ENCODE data around the gene PRCC.

Gene PRCC

DNA sequence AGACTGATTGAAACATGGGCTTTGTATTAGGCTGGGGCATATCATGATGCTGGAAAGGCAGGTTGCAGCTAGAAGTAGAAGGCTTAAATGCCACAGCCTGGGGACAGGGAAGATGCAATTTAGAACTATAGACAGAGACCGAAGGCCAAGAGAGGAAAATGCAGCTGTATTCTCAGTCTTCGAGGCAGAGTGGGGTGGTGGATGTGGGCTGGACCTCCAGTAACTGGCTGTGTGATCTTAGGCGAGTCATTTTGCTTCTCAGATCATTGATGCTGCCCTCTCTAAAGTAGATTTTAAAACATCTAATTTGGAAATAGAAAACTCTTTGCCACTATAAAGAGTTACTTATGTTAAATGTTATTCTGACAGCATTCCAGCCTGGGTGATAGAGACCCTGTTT is 67.0 kb downstream of the PRCC start:
- Histone ChIP-seq H3K9ac (ENCODE audit: low read depth, low read length) (no peak overlapping the region), H3K36me3 (ENCODE audit: control insufficient read depth, insufficient read depth, low read length) (no peaks in the 10 kb centered on the region), H3K4me1 (ENCODE audit: control insufficient read depth, insufficient read depth, low read length) (no peaks in the 10 kb centered on the region), H3K4me3 (ENCODE audit: low read depth, low read length) (no peak overlapping the region), H3K9me3 (ENCODE audit: control insufficient read depth, insufficient read depth, low read length) (no peaks in the 10 kb centered on the region), H3K27me3 (ENCODE audit: control insufficient read depth, insufficient read depth, low read length) (peaks cover 51% of the 10 kb centered on the region)

DNA sequence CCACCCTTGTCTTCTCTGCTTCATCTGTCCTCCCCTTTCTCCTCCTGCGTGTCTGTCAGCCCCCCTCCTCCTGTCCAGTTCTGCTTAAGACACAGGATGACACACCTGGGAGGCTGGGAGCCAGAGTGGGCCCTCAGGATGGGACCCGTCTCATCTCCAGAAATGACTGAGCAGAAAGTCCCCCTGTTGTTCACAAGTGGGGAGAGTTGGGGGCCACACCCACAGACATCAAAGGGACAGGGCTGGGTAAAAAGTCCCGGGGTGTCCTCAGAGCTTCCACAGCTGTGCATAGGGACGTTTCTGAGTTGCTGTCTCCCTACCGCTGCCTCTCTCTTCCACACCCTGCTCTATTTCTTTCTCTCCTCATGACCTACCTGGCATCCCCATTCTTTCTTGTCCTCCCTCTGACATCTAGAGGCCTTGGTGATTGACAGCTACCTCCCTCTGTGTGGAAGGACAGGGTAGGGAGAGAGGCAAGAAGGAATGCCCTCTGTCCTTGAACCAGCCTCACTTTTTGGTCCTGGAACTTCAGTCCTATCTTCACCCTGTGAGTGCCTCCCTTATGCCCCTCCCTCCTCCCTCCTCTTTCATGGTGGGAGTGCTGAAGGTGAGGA is 68.8 kb downstream of the PRCC start:
- H3K9ac ChIP-seq (ENCODE audit: low read depth, low read length) = no peak overlapping the region
- no peaks in the 10 kb centered on the region for H3K36me3 ChIP-seq (ENCODE audit: control insufficient read depth, insufficient read depth, low read length)
- H3K9me3 ChIP-seq (ENCODE audit: control insufficient read depth, insufficient read depth, low read length) = no peaks in the 10 kb centered on the region
- no peaks in the 10 kb centered on the region for H3K4me1 ChIP-seq (ENCODE audit: control insufficient read depth, insufficient read depth, low read length)
- H3K27me3 ChIP-seq (ENCODE audit: control insufficient read depth, insufficient read depth, low read length) = peaks cover 51% of the 10 kb centered on the region
- no peak overlapping the region for H3K4me3 ChIP-seq (ENCODE audit: low read depth, low read length)

DNA sequence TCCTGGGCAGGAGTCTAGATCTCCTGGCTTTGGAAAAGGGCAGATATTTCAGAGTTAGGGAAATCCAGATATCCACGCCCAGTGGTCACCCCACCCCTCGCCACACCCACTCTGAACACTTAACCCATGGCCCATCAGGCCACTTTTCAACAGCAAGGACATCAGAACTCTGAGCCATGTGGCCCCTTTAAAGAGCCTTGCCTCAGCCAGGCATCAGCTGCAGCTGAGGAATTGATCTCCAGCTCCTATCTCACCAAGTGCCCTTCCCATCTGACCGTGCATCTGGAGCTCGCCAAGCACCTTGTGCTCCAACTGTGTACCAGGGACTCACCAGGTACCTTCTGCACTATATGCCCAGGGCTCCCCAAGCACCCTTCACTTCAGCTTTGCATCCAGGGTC is 69.6 kb downstream of the PRCC start:
- Histone ChIP-seq H3K9ac (ENCODE audit: low read depth, low read length) (no peak overlapping the region), H3K4me1 (ENCODE audit: control insufficient read depth, insufficient read depth, low read length) (no peaks in the 10 kb centered on the region)

DNA sequence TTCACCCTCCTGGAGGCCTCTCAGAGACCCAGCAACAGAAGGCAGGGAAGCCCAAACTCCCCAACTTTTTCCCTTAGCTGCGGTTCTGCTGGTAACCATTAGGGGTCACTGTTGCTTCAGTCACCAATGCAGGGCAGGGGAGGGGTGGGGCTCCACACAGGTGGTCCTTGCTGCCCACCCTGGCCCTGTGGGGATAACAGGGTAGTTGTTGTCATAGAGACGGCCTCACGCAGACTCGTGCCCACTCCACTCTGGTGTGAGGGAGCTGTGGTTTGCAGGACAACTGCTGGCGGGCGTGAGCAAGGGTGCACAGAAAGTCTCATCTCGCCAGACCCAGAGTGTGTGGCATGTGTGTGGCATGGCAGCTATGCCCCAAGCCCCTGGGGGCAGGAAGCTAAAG is 71.6 kb downstream of the PRCC start:
- Histone ChIP-seq H3K4me3 (ENCODE audit: low read depth, low read length) (no peak overlapping the region), H3K9me3 (ENCODE audit: control insufficient read depth, insufficient read depth, low read length) (no peaks in the 10 kb centered on the region), H3K36me3 (ENCODE audit: control insufficient read depth, insufficient read depth, low read length) (no peaks in the 10 kb centered on the region), H3K4me1 (ENCODE audit: control insufficient read depth, insufficient read depth, low read length) (no peaks in the 10 kb centered on the region), H3K27me3 (ENCODE audit: control insufficient read depth, insufficient read depth, low read length) (peaks cover 65% of the 10 kb centered on the region), H3K9ac (ENCODE audit: low read depth, low read length) (no peak overlapping the region)

More for the DNA sequence above, 69.6 kb downstream of the PRCC start:
- Histone ChIP-seq H3K27me3 (ENCODE audit: control insufficient read depth, insufficient read depth, low read length) (peaks cover 53% of the 10 kb centered on the region), H3K36me3 (ENCODE audit: control insufficient read depth, insufficient read depth, low read length) (no peaks in the 10 kb centered on the region), H3K4me3 (ENCODE audit: low read depth, low read length) (no peak overlapping the region), H3K9me3 (ENCODE audit: control insufficient read depth, insufficient read depth, low read length) (no peaks in the 10 kb centered on the region)

DNA sequence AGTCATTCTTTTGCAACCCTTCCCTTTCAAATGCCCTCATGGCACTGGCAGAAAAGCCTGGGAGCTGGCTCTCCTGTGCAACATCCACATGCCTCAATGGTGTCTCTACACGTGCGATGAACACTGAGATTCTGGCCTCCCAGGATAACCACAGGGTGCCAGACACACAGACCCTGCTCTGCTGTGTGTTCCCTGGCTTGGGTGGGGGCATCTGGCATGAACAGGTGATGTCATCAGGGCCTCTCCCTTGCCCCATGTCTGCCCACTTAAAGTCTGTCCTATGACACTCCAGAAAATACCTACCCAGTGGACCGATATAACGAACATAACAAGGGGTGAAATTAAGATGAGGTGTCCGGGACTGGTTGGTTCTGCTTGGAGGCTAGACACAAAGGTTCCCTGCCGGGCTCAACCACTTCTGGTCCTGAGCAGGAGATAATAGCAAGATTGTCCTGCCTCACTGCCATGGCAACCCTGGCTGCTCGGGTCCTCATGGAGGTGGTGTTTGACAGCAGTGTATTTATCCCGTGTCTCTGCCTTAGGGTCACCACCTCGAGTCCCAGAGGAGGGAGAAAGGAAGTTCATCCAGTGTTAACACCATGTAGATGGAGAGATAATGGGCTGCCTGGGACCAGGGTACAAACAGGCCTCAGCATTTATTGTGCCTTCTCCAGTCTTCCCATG is 72.2 kb downstream of the PRCC start:
- no peaks in the 10 kb centered on the region for H3K36me3 ChIP-seq (ENCODE audit: control insufficient read depth, insufficient read depth, low read length)
- H3K9ac ChIP-seq (ENCODE audit: low read depth, low read length) = no peak overlapping the region
- H3K27me3 ChIP-seq (ENCODE audit: control insufficient read depth, insufficient read depth, low read length) = peaks cover 71% of the 10 kb centered on the region
- H3K9me3 ChIP-seq (ENCODE audit: control insufficient read depth, insufficient read depth, low read length) = no peaks in the 10 kb centered on the region
- H3K4me1 ChIP-seq (ENCODE audit: control insufficient read depth, insufficient read depth, low read length) = no peaks in the 10 kb centered on the region
- no peak overlapping the region for H3K4me3 ChIP-seq (ENCODE audit: low read depth, low read length)

DNA sequence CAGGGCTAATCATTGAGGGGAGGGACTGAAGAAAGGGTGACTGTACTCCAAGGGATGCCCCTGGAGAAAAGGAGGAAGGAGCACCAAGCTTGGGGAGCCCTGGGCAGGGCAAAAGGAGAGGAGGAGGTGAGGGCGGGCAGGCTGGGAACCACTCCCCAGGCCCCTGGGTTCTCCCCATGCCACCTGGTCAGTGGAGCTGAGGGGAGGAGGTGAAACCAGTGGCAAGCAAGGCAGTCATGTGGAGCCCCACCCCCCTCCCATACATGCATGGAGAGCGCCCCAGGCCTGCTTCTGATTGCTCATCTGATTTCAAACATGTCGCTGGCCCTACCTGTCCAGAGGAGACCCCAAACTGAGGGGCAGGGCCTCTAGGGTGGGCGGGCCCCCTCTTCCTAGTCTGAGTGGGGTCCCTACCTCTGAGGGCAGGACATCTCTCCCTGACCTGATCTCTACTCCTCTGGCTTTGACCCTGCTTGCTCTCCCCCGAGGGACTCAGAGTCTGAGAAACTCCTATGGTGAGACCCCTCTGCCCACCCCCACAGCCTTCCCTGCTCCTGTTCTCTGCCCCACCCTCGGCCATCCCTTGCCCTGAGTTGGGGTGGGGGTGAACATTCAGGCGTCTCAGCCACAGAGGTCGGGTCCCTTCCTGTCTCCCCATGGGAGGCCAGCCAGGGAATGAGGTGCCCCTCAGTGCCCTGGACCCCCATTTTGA is 73.0 kb downstream of the PRCC start:
- Histone ChIP-seq H3K9me3 (ENCODE audit: control insufficient read depth, insufficient read depth, low read length) (no peaks in the 10 kb centered on the region), H3K36me3 (ENCODE audit: control insufficient read depth, insufficient read depth, low read length) (no peaks in the 10 kb centered on the region), H3K9ac (ENCODE audit: low read depth, low read length) (no peak overlapping the region), H3K27me3 (ENCODE audit: control insufficient read depth, insufficient read depth, low read length) (peaks cover 73% of the 10 kb centered on the region), H3K4me1 (ENCODE audit: control insufficient read depth, insufficient read depth, low read length) (peaks cover 2% of the 10 kb centered on the region), H3K4me3 (ENCODE audit: low read depth, low read length) (no peak overlapping the region)

DNA sequence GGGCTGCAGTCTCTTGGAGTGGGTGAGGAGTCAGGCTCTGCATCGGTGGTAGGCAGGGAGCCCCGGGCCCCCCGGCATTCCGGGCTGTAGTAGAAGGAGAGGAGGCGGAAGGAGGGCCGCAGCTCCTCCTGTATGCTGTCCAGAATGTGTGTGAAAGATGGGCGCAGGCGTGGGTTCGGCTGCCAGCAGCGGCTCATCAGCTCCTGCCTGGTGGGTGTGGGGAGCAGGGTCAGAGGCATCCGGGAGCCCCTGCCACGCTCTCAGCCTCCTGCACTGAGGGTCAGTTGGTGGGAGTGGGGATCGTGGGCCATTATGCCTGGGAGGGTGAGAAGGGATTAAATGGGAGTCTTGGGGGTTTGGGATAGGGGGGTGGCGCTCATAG is 73.6 kb downstream of the PRCC start:
- H3K9ac ChIP-seq (ENCODE audit: low read depth, low read length) = no peak overlapping the region
- no peaks in the 10 kb centered on the region for H3K36me3 ChIP-seq (ENCODE audit: control insufficient read depth, insufficient read depth, low read length)
- H3K27me3 ChIP-seq (ENCODE audit: control insufficient read depth, insufficient read depth, low read length) = peaks cover 75% of the 10 kb centered on the region
- H3K4me3 ChIP-seq (ENCODE audit: low read depth, low read length) = no peak overlapping the region
- no peaks in the 10 kb centered on the region for H3K9me3 ChIP-seq (ENCODE audit: control insufficient read depth, insufficient read depth, low read length)
- H3K4me1 ChIP-seq (ENCODE audit: control insufficient read depth, insufficient read depth, low read length) = peaks cover 2% of the 10 kb centered on the region

DNA sequence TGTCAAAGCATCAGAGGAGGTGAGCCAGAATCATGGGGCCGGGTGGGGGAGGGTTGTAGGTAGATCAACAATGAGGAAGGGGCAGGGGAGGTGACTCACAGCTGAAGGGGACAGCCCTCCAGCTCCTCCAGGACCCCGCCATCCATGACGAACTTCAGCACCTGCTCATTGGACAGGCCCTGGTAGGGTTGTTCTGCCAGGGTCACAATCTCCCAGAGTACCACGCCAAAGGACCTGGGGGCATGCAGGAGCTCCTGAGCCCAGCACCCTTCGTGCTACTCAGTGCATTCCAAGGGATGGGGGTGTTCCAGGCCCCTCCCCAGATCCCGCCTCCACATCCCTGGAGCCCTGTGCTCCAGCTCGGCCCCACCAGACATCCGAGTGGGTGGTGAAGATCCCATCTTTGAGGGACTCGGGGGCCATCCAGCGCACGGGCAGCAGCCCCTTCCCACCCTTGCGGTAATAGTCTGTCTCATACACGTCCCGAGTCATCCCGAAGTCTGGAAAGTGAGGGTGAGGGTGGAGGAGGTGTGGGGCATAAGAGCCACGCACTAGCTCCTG is 74.0 kb downstream of the PRCC start:
- no peak overlapping the region for H3K9ac ChIP-seq (ENCODE audit: low read depth, low read length)
- peaks cover 2% of the 10 kb centered on the region for H3K4me1 ChIP-seq (ENCODE audit: control insufficient read depth, insufficient read depth, low read length)
- peaks cover 78% of the 10 kb centered on the region for H3K27me3 ChIP-seq (ENCODE audit: control insufficient read depth, insufficient read depth, low read length)
- no peak overlapping the region for H3K4me3 ChIP-seq (ENCODE audit: low read depth, low read length)
- H3K36me3 ChIP-seq (ENCODE audit: control insufficient read depth, insufficient read depth, low read length) = no peaks in the 10 kb centered on the region
- H3K9me3 ChIP-seq (ENCODE audit: control insufficient read depth, insufficient read depth, low read length) = no peaks in the 10 kb centered on the region

DNA sequence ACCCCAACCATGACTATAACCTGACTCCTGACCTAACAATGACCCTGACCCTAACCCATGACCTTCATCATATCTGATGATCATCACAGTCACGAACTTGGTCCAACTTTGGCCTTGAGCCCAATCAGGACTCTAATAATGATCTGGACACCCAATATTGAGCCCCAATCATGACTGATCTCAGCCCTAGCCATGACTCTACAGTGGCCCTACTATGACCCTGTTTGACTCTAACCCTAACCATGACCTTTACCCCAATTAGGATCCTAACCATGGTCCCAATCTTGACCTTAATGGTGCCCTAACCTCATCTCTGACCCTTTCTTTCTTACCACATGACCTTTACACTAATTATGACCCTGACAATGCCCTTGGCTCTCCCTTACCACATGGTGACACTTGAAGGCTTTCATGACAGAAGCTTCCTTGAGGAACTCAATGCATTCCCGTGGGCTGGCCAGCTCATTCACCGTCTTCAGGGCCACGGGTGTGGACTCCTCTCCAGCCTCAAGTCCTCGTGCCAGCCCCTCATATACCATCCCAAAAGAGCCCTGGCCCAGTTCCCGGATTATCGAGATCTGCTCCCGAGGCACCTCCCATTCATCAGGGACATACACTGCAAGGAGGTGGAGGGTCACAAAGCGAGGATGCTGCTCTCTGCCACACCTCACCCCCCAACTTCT is 75.4 kb downstream of the PRCC start:
- Histone ChIP-seq H3K27me3 (ENCODE audit: control insufficient read depth, insufficient read depth, low read length) (peaks cover 81% of the 10 kb centered on the region), H3K9me3 (ENCODE audit: control insufficient read depth, insufficient read depth, low read length) (no peaks in the 10 kb centered on the region), H3K9ac (ENCODE audit: low read depth, low read length) (no peak overlapping the region)

DNA sequence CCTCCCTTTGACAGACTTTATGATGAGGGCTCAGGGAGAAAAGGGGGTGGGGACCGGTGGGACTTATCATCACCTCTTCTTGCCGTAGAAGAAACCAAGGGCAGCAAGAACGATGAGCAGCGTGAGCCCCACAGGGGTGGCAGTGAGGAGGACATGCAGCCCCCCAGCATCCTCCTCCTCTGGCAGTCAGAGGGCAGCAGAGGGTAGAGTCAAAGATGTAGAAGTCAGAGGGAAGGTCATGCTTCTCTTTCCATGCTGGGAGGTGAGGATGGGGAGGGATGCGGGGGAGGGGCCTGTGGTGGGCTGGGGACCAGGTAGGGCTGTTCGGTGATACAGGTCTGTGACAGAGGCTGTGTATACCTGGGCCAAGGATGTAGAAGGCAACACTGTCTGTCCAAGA is 76.8 kb downstream of the PRCC start:
- Histone ChIP-seq H3K36me3 (ENCODE audit: control insufficient read depth, insufficient read depth, low read length) (no peaks in the 10 kb centered on the region), H3K4me1 (ENCODE audit: control insufficient read depth, insufficient read depth, low read length) (peaks cover 6% of the 10 kb centered on the region), H3K4me3 (ENCODE audit: low read depth, low read length) (peak overlapping the region; percentile 64), H3K27me3 (ENCODE audit: control insufficient read depth, insufficient read depth, low read length) (peaks cover 84% of the 10 kb centered on the region), H3K9me3 (ENCODE audit: control insufficient read depth, insufficient read depth, low read length) (no peaks in the 10 kb centered on the region), H3K9ac (ENCODE audit: low read depth, low read length) (no peak overlapping the region)

More for the DNA sequence above, 75.4 kb downstream of the PRCC start:
- H3K36me3 ChIP-seq (ENCODE audit: control insufficient read depth, insufficient read depth, low read length) = no peaks in the 10 kb centered on the region
- no peak overlapping the region for H3K4me3 ChIP-seq (ENCODE audit: low read depth, low read length)
- peaks cover 2% of the 10 kb centered on the region for H3K4me1 ChIP-seq (ENCODE audit: control insufficient read depth, insufficient read depth, low read length)

DNA sequence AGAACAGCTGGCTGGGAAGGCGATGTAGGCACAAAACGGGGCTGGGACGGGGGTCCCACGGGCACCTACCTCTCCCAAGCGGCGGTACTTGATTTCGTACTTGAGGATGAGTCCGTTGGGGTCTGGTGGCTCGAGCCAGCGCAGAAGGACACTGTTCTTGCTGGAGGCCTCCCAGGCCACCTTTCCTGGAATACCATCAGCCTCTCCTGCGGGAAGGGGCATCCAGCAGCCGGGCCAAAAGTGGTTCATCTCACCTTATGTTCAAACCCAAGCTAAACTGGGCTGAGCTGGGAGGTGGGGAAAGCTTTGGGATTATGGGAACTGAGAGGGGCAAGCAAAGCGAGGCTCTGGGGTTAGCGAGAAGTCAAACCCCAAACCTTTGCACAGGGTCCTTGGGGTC is 77.3 kb downstream of the PRCC start:
- H3K27me3 ChIP-seq (ENCODE audit: control insufficient read depth, insufficient read depth, low read length) = peaks cover 84% of the 10 kb centered on the region
- peak overlapping the region; percentile 64 for H3K4me3 ChIP-seq (ENCODE audit: low read depth, low read length)
- peaks cover 6% of the 10 kb centered on the region for H3K4me1 ChIP-seq (ENCODE audit: control insufficient read depth, insufficient read depth, low read length)
- no peaks in the 10 kb centered on the region for H3K9me3 ChIP-seq (ENCODE audit: control insufficient read depth, insufficient read depth, low read length)
- H3K9ac ChIP-seq (ENCODE audit: low read depth, low read length) = no peak overlapping the region
- no peaks in the 10 kb centered on the region for H3K36me3 ChIP-seq (ENCODE audit: control insufficient read depth, insufficient read depth, low read length)

All from iPS-15b (cell line).